ENCODE results near the gene WWOX. TPM values are rescaled to one million over a fixed set of nuclear protein-coding genes. Genes with fewer than 3 reads are reported as not detected.

The WWOX gene
- total RNA-seq, 3 donors from 2014 or later, result 11.7 to 18.0 (median 13.8) TPM

- ATAC-seq, result no peak
- H3K9me3 ChIP-seq, result no peaks in the 10 kb centered on the region
- intact Hi-C loops (cut with DNase I, micrococcal nuclease), result no loop called here
Observed at GRCh38 chr16:79006765-79007164, 907.3 kb downstream of the WWOX start.

GRCh38 chr16:79007614-79008013, 908.2 kb downstream of the WWOX start:
- intact Hi-C loops (cut with DNase I, micrococcal nuclease), result no loop called here
- ATAC-seq, result no peak
- no peaks in the 10 kb centered on the region for H3K4me1 ChIP-seq (ENCODE audit: low read depth)
- TF ChIP-seq CTCF (IDR thresholded peaks at IDR 0.05), result no peak
- no peak overlapping the region for H3K4me3 ChIP-seq
- no peaks in the 10 kb centered on the region for H3K36me3 ChIP-seq (ENCODE audit: low read depth)
- H3K9me3 ChIP-seq, result no peaks in the 10 kb centered on the region
- DNase-seq, result no peak

More at GRCh38 chr16:79006765-79007164, 907.3 kb downstream of the WWOX start:
- H3K36me3 ChIP-seq (ENCODE audit: low read depth), result no peaks in the 10 kb centered on the region
- no peak for TF ChIP-seq CTCF (IDR thresholded peaks at IDR 0.05)
- no peaks in the 10 kb centered on the region for H3K4me1 ChIP-seq (ENCODE audit: low read depth)
- no peak overlapping the region for H3K4me3 ChIP-seq
- no peak for DNase-seq

GRCh38 chr16:79008036-79008868, 908.8 kb downstream of the WWOX start:
- no peaks in the 10 kb centered on the region for H3K9me3 ChIP-seq
- no peak for ATAC-seq
- no peak for TF ChIP-seq CTCF (IDR thresholded peaks at IDR 0.05)

GRCh38 chr16:79008869-79009179, 909.4 kb downstream of the WWOX start:
- intact Hi-C loops (cut with DNase I, micrococcal nuclease), result no loop called here
- no peaks in the 10 kb centered on the region for H3K4me1 ChIP-seq (ENCODE audit: low read depth)
- TF ChIP-seq CTCF (IDR thresholded peaks at IDR 0.05), result no peak
- H3K4me3 ChIP-seq, result no peak overlapping the region
- no peaks in the 10 kb centered on the region for H3K9me3 ChIP-seq
- H3K36me3 ChIP-seq (ENCODE audit: low read depth), result no peaks in the 10 kb centered on the region
- DNase-seq (no peak), ATAC-seq (no peak)

More at GRCh38 chr16:79008036-79008868, 908.8 kb downstream of the WWOX start:
- Histone ChIP-seq H3K4me1 (ENCODE audit: low read depth) (no peaks in the 10 kb centered on the region), H3K36me3 (ENCODE audit: low read depth) (no peaks in the 10 kb centered on the region), H3K4me3 (no peak overlapping the region)
- intact Hi-C loops (cut with DNase I, micrococcal nuclease), result no loop called here
- DNase-seq, result no peak

- Histone ChIP-seq H3K36me3 (ENCODE audit: low read depth) (no peaks in the 10 kb centered on the region), H3K9me3 (no peaks in the 10 kb centered on the region), H3K4me1 (ENCODE audit: low read depth) (no peaks in the 10 kb centered on the region), H3K4me3 (no peak overlapping the region)
- DNase-seq (no peak), ATAC-seq (no peak)
- intact Hi-C loops (cut with DNase I, micrococcal nuclease), result no loop called here
- TF ChIP-seq CTCF (IDR thresholded peaks at IDR 0.05), result no peak
Observed at GRCh38 chr16:79009896-79010295, 910.4 kb downstream of the WWOX start.
